Activated naive CD4-positive, alpha-beta T cell (primary cell): ENCODE measurements around the gene LZTS3.
"Not testable (repeated sequence)": the region's sequence is repeated elsewhere in the genome, so short reads cannot be mapped to it uniquely, and the experiment has no call there.

Experiments
- DNase-seq, 4 experiments: peaks; one replicate each; lab custom pipeline; 2025; lab: John Stamatoyannopoulos, UW

The LZTS3 gene

GRCh38 chr20:3172933-3173609, at the start of gene LZTS3:
Gene LZTS3, minus strand, starts transcription at chr20:3173549. Its CDS starts 6,386 bp downstream, at chr20:3167163.
- DNase-seq: peak; percentile 43 to 82 (median 66)

DNA sequence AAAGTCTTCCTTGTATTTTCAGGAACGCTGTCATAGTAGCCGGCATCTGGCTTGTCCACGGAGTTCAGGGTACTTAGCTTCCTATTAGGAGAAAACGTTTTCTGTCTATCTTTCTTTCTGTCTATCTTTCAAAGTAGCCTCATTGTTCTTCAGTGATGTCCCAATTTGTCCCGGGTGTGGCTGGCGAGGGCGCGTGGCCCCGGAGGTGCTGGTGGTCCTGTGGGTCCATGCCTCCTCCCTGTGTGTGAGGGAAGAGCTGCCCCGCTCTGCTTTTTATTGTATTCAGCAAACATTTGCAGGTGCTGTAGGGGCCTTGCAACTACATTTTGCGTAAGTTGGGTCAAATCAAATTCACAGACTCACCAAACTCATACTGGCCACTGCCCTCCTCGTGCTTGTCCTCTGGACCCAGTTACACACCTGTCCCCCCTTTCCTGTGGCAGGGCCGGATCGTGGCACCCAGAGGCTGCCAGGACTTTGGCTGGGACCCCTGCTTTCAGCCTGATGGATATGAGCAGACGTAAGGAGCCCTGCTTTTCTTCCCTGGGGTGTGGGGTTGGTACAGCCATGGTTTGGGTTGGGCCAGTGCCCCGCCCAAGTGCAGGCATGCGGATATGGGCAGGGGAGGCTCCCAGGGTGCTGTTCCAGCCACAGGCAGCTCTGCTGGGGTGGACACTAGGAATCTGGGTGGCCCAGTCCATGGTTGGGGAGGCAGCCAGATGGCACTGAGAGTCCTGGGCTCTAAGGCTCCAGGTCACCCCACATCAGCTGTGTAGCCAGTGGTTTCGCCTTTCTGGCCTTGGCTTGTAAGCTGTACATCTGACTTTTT, 48.3 kb upstream of the LZTS3 start:
- no peak for DNase-seq

DNA sequence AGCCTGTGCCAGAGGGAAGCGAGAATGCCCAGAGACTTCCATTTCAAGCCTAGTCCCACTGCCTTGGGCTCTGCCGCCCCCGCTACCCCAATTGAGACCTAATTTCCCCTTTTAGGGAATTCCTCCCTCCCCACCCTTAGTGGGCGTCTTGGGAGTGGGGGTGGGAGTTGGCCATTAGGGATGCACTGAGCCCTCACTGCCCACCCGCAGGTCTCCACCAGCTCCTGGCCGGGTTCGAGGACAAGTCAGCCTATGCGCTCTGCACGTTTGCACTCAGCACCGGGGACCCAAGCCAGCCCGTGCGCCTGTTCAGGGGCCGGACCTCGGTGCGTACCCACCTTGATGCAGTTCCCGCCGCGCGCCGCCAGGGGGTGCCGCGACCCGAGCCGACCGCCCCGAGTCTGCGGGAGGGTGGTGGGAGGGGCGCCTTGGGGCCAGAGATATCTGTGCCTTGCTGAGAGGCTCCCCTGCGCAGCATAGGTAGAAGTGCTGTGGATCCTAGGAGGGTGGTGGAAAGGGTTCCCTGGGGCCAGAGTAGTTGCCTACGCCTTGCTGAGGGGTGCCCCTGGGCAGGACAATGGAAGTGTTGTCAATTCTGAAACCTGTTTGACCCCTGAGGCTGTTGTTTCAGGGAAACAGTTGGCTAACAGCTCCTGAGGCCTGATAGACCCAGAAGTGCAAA, 45.1 kb upstream of the LZTS3 start:
- DNase-seq: peak; percentile 51 to 71 (median 60)

- DNase-seq: not testable (repeated sequence)
These were observed 42.1 kb upstream of the LZTS3 start for GRCh38 chr20:3215359-3215917.

DNA sequence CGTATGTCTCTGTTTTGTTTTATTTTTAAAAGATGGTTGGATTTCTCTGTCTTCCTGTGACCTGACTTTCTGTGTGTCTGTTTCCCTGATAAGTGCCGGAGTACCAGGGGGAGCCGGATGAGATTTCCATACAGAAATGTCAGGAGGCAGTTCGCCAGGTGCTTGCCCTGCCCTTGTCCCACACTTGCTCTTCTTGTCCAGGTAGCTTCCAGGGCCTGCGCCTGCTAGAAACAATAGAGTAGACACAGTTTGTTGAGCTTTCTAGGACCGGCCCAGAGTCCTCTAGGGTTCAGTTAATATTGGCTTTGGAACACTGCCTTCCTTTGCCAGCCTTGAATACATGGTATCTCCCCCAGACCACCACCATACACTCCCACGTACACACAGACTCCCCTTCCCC, 39.9 kb upstream of the LZTS3 start:
- no peak for DNase-seq

GRCh38 chr20:3210346-3210745, 37.0 kb upstream of the LZTS3 start:
- no peak for DNase-seq

GRCh38 chr20:3209946-3210317, 36.6 kb upstream of the LZTS3 start:
- no peak for DNase-seq

GRCh38 chr20:3209257-3209945, 36.1 kb upstream of the LZTS3 start, which contains the start of gene ITPA:
Gene ITPA, plus strand, starts transcription at chr20:3209498. Its CDS starts 54 bp downstream, at chr20:3209552.
- peak in 2 of 4 experiments; percentile 16 to 46 for DNase-seq

DNA sequence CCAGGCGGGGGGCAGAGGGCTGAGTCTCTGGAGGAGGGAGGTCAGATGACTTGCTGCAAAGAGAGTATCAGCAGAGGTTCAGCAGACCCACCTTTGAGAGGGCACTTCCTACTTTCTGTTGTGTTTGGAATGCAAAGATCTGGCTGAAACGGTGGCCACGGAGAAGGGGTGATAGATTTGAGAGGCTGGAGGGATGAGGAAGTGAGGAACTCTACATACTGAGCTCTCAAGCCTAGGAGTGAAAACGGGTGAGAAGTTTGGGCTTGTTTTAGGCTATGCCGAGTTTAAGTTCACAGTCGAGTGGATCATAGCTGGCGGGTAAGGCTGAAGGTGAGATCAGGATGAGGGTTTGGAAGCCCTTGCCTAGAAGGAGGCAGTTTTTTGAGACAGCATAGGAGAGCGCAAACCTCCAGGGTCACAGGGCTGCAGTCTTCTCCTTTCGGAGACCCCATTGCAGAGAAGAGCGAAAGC, 35.5 kb upstream of the LZTS3 start:
- no peak for DNase-seq

GRCh38 chr20:3204124-3204794, 30.9 kb upstream of the LZTS3 start, which contains the start of gene DDRGK1:
Gene DDRGK1, minus strand, starts transcription at chr20:3204682. Its CDS starts 55 bp downstream, at chr20:3204627.
- peak; percentile 68 to 87 (median 85) for DNase-seq

GRCh38 chr20:3203315-3204123, 30.2 kb upstream of the LZTS3 start:
- no peak for DNase-seq

GRCh38 chr20:3202965-3203314, 29.6 kb upstream of the LZTS3 start:
- DNase-seq: no peak

DNA sequence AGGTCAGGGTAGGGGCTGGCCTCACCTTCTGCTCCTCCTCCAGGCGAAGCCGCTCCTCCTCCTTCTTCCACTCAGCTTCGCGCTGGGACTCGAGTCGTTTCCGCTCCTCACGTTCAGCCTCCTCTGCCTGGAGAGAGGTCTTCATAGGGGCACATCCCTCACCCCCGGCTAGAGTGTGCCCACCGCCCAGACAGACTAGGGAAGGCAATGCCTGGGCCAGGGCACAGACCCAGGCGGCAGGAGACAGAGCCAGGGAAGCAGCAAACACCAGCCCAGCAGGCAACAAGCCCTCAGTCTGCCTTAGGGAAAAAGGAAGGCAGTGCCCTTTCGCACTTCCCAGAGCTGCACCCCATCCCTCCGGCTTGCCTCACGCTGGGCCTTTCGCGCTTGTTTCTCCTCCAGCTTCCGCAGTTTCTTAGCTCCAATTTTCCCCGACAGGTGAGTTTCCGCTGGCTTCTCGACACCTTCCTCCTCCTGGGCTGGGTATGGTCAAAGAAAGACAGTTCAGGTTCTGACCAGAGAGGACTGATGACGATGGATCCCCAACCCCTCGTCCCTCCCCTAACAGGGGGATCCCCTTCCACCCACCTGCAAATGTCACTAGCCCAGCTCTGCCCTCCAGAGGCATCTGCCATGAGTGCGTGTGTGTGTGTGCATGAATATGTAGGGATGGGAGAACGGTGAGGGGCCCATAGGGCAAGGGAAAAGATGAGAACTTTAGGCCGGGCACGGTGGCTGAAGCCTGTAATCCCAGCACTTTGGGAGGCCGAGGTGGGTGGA, 26.8 kb upstream of the LZTS3 start:
- no peak for DNase-seq

- DNase-seq: no peak
These were observed 25.9 kb upstream of the LZTS3 start for GRCh38 chr20:3199206-3199605.

DNA sequence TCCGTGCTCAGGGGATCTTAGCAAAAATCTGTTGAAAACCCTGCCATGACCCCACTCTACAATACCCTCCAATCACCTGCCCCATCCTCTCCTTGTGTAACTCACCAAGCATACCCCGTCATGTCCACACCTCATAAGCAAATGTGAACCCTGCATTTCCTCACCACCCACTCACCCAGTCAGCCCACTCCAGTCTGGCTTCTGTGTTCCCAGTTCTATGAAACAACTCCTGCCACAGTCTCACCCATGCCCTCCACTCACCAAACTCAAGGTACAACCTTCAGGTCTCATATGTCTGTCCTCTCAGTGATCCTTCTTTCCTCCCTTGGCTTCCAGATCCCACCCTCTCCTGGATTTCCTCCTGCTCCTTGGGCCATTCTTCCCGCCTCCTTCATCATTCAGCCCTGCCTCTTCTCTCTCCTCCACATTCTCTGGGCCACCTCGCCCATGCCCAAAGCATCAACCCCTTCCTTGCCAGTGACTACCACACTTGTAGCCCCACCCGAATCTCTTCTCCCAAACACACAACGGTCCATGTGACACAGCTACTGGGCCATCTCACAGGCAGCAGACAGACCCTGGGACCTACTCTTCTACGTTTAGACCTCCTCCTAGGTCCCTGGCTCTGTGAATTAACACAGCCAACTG, 22.4 kb upstream of the LZTS3 start:
- DNase-seq: no peak

- no peak for DNase-seq
These were observed 21.4 kb upstream of the LZTS3 start for GRCh38 chr20:3194617-3195280.

GRCh38 chr20:3193806-3194616, 20.7 kb upstream of the LZTS3 start:
- DNase-seq: no peak
